ENCODE data around the gene ARMC7. TPM values are rescaled to one million over a fixed set of nuclear protein-coding genes. Genes with fewer than 3 reads are reported as not detected.

Gene ARMC7
- polyA plus RNA-seq, 1 donor (not counting 4 experiments of a cell fraction or from before 2014, with no cell fraction given), result 4.2 TPM

- H4K20me1 ChIP-seq (ENCODE audit: control insufficient read depth, extremely low read depth, insufficient read depth, low read length), result no peaks in the 10 kb centered on the region
- FAIRE-seq (no peak), DNase-seq (ENCODE audit: low read depth, low spot score) (no peak)
- no peaks in the 10 kb centered on the region for H3K27me3 ChIP-seq (ENCODE audit: control insufficient read depth, extremely low read depth, insufficient read depth, low read length)
- TF ChIP-seq EZH2 (IDR thresholded peaks at IDR 0.05; ENCODE audit: low read length) (no peak), CTCF (optimal IDR thresholded peaks at IDR 0.05 in 1 of 3, IDR thresholded peaks at IDR 0.05 in 1 of 3, conservative IDR thresholded peaks at IDR 0.05 in 1 of 3; ENCODE audit: extremely low read depth in 1 of 3, insufficient read depth in 2 of 3, low read length in 3 of 3) (no peak)
- no peak overlapping the region for H2AFZ ChIP-seq (ENCODE audit: control insufficient read depth, low read length)
- H3K4me2 ChIP-seq (ENCODE audit: control insufficient read depth, extremely low read depth, insufficient read depth, low read depth, low read length), result no peak overlapping the region
- peaks cover 26% of the 10 kb centered on the region for H3K4me1 ChIP-seq (ENCODE audit: control insufficient read depth, extremely low read depth, insufficient read depth, low read length)
- H3K79me2 ChIP-seq (ENCODE audit: control insufficient read depth, insufficient read depth, low read length), result peaks cover 7% of the 10 kb centered on the region
- H3K36me3 ChIP-seq (ENCODE audit: control insufficient read depth in 2 of 2, extremely low read depth in 1 of 2, insufficient read depth in 2 of 2, low read length in 2 of 2), result peaks cover 12 to 18% of the 10 kb centered on the region in 2 experiments
- H3K9me1 ChIP-seq (ENCODE audit: control insufficient read depth, extremely low read depth, insufficient read depth, low read length), result no peaks in the 10 kb centered on the region
- no peak overlapping the region for H3K9ac ChIP-seq (ENCODE audit: control insufficient read depth, extremely low read depth, insufficient read depth, low read length)
- no peak overlapping the region for H3K27ac ChIP-seq (ENCODE audit: control insufficient read depth, insufficient read depth, low read length)
- dilution Hi-C loops (cut with MboI; ENCODE audit: extremely low pct_ligation_motif_present, low sequenced_read_pairs), result no loop called here
- no peaks in the 10 kb centered on the region for H3K9me3 ChIP-seq (ENCODE audit: control insufficient read depth, low read depth, low read length)
- H3K4me3 ChIP-seq (ENCODE audit: control insufficient read depth in 2 of 3, extremely low read depth in 1 of 3, insufficient read depth in 2 of 3, low read depth in 1 of 3, low read length in 3 of 3), result no peak overlapping the region
Observed at GRCh38 chr17:75128694-75129505, 19.1 kb downstream of the ARMC7 start.

- Histone ChIP-seq H3K4me2 (ENCODE audit: control insufficient read depth, extremely low read depth, insufficient read depth, low read depth, low read length) (no peak overlapping the region), H3K36me3 (ENCODE audit: control insufficient read depth in 2 of 2, extremely low read depth in 1 of 2, insufficient read depth in 2 of 2, low read length in 2 of 2) (peaks cover 12 to 18% of the 10 kb centered on the region in 2 experiments), H3K27me3 (ENCODE audit: control insufficient read depth, extremely low read depth, insufficient read depth, low read length) (no peaks in the 10 kb centered on the region), H3K79me2 (ENCODE audit: control insufficient read depth, insufficient read depth, low read length) (peaks cover 7% of the 10 kb centered on the region), H3K9me3 (ENCODE audit: control insufficient read depth, low read depth, low read length) (no peaks in the 10 kb centered on the region), H4K20me1 (ENCODE audit: control insufficient read depth, extremely low read depth, insufficient read depth, low read length) (no peaks in the 10 kb centered on the region), H3K9me1 (ENCODE audit: control insufficient read depth, extremely low read depth, insufficient read depth, low read length) (no peaks in the 10 kb centered on the region), H3K9ac (ENCODE audit: control insufficient read depth, extremely low read depth, insufficient read depth, low read length) (no peak overlapping the region), H3K4me3 (ENCODE audit: control insufficient read depth in 2 of 3, extremely low read depth in 1 of 3, insufficient read depth in 2 of 3, low read depth in 1 of 3, low read length in 3 of 3) (no peak overlapping the region), H3K27ac (ENCODE audit: control insufficient read depth, insufficient read depth, low read length) (no peak overlapping the region), H3K4me1 (ENCODE audit: control insufficient read depth, extremely low read depth, insufficient read depth, low read length) (peaks cover 22% of the 10 kb centered on the region), H2AFZ (ENCODE audit: control insufficient read depth, low read length) (no peak overlapping the region)
- dilution Hi-C loops (cut with MboI; ENCODE audit: extremely low pct_ligation_motif_present, low sequenced_read_pairs), result no loop called here
- no peak for TF ChIP-seq CTCF (optimal IDR thresholded peaks at IDR 0.05 in 1 of 3, IDR thresholded peaks at IDR 0.05 in 1 of 3, conservative IDR thresholded peaks at IDR 0.05 in 1 of 3; ENCODE audit: extremely low read depth in 1 of 3, insufficient read depth in 2 of 3, low read length in 3 of 3)
- no peak for TF ChIP-seq EZH2 (IDR thresholded peaks at IDR 0.05; ENCODE audit: low read length)
- no peak for DNase-seq (ENCODE audit: low read depth, low spot score)
- no peak for FAIRE-seq
Observed at GRCh38 chr17:75129576-75129975, 19.8 kb downstream of the ARMC7 start.
